ENCODE results near the gene PPFIBP1. TPM values are rescaled to one million over a fixed set of nuclear protein-coding genes. Genes with fewer than 3 reads are reported as not detected.

PPFIBP1 gene
- total and polyA plus RNA-seq, 9 of the 15 experiments (the other 6 are each of a cell fraction or from before 2014, with no cell fraction given) = 0.46 to 3.5 (median 1.8) TPM

DNA sequence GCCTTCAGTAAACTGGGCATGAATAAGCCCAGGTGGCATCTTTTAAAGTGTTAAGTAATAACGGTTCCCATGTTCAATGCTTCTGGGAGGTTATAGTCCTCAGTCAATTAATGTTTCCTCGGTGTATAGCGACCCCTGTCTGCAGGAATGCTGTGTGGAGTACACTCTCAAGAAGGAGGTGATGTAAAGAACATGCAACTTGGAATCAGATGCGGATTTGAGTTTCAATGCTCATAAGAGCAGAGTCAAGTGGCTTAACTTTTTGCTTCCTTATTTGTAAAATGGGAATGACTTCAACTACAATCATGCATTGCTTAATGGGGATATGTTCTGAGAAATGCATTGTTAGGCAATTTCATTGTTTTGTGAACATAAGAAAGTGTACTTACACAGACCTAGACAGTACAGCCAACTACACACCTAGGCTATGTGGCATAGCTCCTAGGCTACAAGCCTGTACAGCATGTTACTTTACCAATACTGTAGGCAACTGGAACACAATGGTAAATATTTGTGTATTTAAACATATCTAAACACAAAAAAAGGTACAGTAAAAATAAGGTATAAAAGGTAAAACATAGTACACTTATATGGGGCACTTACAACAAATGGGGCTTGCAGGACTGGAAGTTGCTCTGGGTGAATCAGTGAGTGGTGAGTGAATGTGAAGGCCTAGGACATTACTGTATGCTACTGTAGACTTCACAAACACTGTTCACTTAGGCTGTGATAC is 179.9 kb downstream of the PPFIBP1 start (continued):
- TF ChIP-seq, protein P1, sequence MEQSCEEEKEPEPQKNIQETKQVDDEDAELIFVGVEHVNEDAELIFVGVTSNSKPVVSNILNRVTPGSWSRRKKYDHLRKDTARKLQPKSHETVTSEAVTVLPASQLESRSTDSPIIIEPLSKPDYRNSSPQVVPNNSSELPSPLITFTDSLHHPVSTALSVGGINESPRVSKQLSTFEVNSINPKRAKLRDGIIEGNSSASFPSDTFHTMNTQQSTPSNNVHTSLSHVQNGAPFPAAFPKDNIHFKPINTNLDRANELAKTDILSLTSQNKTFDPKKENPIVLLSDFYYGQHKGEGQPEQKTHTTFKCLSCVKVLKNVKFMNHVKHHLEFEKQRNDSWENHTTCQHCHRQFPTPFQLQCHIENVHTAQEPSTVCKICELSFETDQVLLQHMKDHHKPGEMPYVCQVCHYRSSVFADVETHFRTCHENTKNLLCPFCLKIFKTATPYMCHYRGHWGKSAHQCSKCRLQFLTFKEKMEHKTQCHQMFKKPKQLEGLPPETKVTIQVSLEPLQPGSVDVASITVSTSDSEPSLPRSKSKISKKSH (CRISPR knock-in tag; IDR thresholded peaks at IDR 0.05) = no peak
- TF ChIP-seq ZNF318 (IDR thresholded peaks at IDR 0.05; ENCODE audit: borderline replicate concordance in 1 of 2, low read depth in 1 of 2) (no peak), SMARCE1 (IDR thresholded peaks at IDR 0.05) (no peak; the same call in 1 of the 2 replicates), ERF (CRISPR knock-in tag; IDR thresholded peaks at IDR 0.05) (no peak), ZNF121 (CRISPR knock-in tag; conservative IDR thresholded peaks at IDR 0.05) (no peak), CBFA2T3 (IDR thresholded peaks at IDR 0.05) (no peak), ZBTB12 (CRISPR knock-in tag; IDR thresholded peaks at IDR 0.05) (no peak), CHD4 (IDR thresholded peaks at IDR 0.05; ENCODE audit: insufficient read depth, insufficient replicate concordance, low read depth, low read length, poor library complexity, severe bottlenecking) (no peak), MEF2A (IDR thresholded peaks at IDR 0.05; ENCODE audit: control insufficient read depth, low read depth, low read length) (no peak), ZNF696 (CRISPR knock-in tag; conservative IDR thresholded peaks at IDR 0.05) (no peak), HDAC8 (tag; IDR thresholded peaks at IDR 0.05) (no peak), MTA3 (IDR thresholded peaks at IDR 0.05; ENCODE audit: borderline replicate concordance) (no peak)
- TF ChIP-seq, protein P2, sequence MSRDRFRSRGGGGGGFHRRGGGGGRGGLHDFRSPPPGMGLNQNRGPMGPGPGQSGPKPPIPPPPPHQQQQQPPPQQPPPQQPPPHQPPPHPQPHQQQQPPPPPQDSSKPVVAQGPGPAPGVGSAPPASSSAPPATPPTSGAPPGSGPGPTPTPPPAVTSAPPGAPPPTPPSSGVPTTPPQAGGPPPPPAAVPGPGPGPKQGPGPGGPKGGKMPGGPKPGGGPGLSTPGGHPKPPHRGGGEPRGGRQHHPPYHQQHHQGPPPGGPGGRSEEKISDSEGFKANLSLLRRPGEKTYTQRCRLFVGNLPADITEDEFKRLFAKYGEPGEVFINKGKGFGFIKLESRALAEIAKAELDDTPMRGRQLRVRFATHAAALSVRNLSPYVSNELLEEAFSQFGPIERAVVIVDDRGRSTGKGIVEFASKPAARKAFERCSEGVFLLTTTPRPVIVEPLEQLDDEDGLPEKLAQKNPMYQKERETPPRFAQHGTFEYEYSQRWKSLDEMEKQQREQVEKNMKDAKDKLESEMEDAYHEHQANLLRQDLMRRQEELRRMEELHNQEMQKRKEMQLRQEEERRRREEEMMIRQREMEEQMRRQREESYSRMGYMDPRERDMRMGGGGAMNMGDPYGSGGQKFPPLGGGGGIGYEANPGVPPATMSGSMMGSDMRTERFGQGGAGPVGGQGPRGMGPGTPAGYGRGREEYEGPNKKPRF (IDR thresholded peaks at IDR 0.05; ENCODE audit: low read depth, low read length) = no peak

Data from K562 (cell line).